HS-27A (cell line): ENCODE measurements around the gene C2CD4D.
A peak's percentile ranks its signal among the peaks of the same experiment; 100 is the strongest.

ENCODE experiments used
- DNase-seq: peaks from one replicate; pipeline ENCODE4 v3.0.0-alpha.2; 2012; ENCODE audit warnings: low read depth, missing footprints

The C2CD4D gene

GRCh38 chr1:151814426-151814825 is 25.2 kb downstream of the C2CD4D start:
- DNase-seq = no peak

DNA sequence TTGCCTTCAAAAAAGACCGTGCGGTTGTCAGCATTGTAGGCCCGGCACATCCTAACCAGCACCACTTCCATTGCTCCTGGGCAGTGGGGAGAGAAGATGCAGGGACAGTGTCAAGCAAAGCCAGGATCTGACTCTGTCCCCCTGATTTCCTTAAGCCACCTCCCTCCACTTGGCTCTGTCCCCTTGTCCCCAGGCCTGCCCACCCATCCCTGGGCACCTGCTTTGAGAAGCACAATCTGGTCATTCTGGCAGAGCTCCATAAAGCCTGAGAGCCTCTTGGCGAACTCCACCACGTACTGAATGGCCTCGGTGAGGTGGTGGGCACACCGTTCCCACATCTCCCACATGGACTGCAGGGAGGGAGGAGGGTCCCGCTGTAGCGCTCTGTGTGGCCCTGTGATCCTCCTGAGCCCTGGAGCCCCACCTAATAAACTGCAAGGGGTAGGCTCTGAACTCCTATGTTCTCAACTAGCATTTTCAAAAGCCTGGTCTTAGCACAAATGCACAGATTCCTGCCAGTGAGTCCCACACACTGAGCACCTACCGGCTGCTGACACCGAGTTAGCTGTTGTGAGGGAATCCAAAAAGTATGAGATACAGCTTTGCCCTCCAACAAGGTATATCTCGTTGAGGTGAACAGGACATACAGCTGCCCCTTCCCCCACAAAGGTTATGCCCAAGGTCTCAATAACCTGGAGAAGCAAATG is 26.2 kb downstream of the C2CD4D start:
- no peak for DNase-seq

DNA sequence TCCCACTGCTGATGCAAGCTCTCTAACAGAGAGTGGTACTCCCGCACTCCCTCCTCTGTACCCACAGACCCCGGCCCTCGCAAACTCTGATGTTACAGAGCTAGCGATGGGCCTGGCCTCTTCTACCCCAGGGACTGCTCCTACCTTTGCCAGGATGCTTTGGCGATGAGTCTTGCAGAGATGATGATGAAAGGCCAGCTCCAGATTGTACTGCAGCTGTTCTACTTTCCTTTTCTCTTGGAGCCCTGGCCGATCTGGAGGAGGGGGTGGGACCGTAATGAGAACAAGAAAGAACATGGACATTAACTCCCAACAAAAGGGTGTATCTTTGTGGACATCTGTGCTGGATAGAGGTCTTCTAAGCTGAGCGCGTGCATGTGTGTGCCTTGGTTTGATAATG is 28.4 kb downstream of the C2CD4D start:
- DNase-seq = no peak

DNA sequence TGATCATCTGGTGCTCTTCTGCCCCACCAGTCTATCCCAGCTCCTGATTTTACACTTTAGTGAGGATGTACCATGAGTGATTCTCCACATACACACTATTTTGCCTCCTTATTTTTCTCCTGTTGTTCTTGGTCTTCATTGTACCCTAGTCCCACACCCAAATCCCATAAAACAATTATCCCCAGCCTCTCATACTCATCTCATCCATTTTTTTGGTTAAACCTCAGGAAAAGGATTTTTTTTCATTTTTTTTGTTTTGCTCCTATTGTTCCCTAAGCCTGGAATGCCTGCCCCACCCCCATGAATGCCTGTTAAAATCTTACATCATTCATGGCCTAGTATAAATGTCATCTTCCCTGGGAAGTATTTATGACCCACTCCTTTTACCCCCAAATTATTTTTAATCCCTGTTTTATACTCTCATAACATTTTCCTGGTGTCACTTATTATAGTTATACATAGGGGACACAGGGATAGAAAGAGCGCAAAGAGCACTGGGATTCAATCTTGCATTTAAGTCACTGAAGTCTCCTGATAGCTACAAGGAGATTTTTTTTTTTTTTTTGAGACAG is 29.5 kb downstream of the C2CD4D start:
- no peak for DNase-seq

DNA sequence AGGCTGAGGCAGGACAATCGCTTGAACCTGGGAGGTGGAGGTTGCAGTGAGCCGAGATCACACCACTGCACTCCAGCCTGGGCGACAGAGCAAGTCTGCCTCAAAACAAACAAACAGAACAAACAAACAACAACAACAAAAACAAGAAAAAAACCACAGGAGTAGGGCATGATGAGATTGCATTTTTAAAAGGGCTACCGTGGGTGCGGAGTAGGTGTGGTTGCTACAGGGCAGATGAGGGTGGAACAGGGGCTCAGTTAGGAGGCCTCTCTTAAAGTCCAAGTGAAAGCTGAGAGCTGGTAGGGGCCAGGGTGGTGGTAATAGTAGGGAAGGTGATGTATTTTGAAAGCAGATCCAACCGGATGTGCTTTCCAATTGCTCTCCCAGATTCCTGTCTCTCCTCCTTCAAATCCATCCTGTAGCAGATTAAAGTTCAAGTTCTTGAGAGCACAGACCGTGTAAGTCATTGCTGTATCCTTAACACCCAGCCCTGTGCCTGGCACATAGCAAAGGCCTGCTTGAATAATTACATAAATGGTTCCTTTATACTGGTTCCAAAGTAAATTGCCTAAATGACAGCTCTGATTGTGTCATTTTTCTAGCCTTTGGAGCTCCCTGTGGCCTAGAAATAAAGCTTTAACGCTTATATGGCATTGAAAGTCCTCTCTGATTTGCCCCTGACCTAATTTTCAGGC is 30.2 kb downstream of the C2CD4D start:
- no peak for DNase-seq

- DNase-seq = no peak
Measured at GRCh38 chr1:151807766-151808165, 31.9 kb downstream of the C2CD4D start.

- DNase-seq = no peak
Measured at GRCh38 chr1:151807131-151807530, 32.5 kb downstream of the C2CD4D start.

GRCh38 chr1:151806170-151806569 is 33.5 kb downstream of the C2CD4D start:
- DNase-seq = no peak

DNA sequence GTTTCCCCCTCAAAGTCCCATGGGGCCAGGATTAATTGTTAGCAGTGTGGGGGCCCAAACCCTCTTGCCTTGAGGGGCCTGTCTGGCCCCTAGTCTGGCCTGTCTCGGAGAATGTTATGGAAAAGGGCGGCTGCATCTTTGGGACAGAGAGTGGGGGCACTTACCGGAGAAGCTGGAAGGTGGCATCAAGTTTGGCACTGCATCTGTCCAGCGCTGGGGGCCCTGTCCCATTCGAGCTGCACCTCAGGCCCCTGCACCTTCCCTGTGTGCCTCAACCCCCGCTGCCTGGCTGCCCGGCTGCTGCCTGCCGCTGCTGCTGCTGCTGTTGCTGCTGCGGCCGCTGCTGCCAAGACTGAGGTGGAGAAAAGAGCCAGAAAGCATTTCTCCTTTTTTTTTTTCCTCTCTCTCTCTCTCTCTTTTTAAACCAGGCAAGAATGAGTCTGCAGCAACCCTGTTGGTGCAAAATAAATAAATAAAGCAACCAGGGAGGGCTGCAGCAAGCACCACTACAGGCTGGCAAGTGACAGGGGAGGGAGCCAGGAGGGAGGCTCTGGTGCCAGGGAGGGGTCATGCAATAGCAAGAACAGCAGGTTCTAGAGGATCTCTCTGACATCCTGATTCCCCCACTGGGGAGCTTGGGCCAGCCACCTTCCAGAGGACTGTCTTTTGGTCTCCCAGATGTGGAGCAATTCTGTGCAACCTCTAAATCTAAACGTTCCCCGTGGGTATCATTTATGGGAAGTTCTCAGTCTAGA is 34.4 kb downstream of the C2CD4D start, which contains the start of gene LINGO4:
LINGO4 (minus strand) TSS at position 354 of the 755 bp plus-strand sequence. CDS start 2,715 bp downstream, outside the sequence.
- DNase-seq = no peak

DNA sequence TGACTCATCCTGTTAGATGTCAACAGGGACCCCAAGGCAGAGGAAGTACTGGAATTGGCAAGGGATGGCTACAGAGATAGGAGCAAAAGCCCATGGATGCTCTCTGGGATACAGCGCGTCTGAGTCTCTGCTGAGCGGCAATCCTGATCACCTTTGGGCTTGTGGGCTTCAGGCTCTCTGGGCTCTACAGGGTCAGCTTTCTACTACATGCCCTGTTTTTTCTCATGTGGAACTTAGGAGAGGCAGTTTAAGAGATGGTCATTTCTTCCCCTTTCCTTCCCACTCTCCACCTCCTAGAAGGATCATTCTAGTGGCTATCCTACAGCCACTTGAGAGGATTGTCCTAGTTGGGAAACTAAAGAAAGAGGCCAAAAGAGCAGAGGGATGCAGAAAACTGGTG is 35.7 kb downstream of the C2CD4D start:
- DNase-seq = no peak

DNA sequence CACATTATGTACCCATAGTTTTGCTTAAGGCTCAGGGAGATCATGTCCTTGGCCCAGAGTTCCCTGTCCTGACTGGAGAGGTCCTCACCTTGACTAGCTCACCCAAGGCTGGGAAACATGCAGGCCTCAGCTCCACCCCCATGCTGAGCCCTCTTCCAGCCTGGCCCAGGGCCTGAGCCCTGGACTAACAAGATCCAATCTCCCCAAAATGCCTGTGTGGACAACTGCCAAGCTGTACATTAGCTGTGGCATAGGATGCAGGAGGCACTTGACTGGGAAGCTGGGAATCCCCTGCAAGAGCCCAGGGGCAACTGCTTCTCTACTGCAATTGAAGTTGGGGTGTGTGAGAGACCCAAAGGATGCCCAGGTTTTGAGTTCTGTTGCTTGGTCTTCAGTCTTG is 36.5 kb downstream of the C2CD4D start:
- no peak for DNase-seq

GRCh38 chr1:151802372-151802771 is 37.2 kb downstream of the C2CD4D start:
- no peak for DNase-seq

DNA sequence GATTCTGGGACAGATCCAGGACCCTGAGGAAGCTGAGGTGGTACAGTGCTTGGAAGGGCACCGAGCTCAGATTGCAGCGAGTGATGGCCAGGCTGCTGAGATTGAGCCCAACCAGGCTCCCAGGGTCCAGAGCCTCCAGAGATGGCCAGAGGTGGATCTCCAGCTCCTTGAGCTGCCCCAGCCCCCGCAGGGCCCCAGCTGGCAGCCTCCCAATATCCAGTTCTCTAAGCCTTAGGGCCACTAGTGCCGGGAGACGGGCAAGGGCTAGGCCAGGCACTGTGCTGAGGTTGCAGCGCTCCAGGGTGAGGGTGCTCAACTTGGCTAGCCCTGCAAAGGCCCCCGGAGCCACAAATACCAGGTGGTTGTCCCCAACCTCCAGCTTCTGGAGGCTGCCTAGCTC is 37.8 kb downstream of the C2CD4D start:
- no peak for DNase-seq

DNA sequence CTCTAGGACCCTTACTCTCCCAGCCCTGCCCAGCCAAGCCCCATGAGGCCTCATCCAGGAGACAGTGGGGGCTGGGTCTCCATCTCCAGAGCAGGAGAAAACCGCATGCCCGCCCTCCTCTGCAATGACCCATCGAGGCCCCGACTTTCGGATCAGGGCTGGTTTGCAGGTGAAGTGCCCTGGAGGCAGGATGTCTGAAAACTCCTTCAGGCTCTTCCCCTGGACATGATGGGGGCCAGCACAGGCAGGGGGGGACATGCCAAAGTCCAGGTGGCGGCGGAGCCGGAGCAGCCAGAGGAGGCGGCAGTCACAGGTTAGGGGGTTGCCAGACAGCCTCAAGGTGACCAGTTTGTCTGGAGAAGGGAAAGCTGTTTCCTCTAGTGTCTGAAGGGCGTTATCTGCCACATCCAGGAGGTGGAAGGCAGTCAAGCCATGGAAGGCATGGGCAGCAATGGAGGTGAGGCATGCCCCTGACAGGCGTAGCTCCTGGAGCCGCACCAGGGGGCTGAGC is 38.3 kb downstream of the C2CD4D start:
- no peak for DNase-seq

DNA sequence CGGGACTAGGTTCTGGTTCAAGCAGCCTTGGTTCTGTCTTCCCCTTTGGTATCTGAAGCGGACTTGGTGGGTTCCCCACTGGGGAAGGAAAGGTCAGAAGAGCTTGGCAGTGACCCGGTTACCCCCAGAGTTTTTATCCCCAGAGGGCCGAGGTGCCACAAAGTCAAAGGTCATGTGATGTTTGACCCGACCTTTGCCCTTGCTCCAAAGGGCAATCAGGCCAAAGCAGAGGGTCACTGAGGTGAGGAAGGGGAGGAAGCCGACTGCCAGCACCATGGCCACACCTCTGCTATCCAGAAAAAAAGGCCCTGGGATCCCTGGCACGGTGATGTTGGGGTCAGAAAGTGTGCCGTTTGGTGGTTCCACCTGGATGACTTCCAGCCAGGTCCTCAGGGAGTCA is 38.8 kb downstream of the C2CD4D start:
- no peak for DNase-seq

DNA sequence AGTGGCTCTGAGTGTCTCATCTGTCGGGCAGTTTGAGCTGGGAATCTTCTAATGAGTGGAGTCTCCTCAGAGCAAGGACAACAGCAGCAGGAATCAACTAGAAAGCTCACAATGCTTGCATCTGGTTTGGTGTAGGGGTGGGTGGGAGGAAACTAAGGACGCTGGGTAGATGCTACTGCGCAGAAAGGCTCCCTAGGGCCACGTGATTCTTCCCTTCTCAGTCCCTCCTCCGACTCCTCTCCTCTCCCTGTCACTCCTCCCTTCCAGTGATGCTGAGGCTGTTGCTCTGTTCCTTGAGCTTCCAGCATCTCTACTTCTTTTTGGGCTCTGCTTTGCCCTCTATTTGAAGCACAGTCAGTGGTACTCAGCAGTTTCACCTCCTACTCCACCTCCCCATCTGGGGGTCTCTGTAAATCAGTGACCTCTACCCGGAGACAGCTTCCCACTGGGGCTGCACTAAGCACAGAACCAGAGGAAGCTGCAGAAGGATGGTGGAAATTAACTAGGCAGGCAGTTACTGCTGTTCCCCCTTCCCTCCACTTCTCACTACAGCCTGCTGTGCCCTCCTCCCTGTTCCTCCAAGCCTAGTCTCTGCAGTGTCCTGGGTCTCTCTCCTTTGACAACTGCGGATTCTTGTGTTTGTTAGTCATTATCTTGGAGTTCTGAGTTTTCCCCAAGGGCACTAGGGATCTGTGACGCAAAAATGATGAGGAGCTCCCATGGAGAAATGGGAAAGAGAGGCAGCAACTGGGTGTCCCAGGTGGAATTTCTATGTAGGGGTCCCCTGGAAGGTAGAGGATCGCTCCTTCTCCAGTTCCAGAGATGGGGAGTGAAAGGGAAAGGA is 40.2 kb downstream of the C2CD4D start:
- no peak for DNase-seq

- no peak for DNase-seq
Measured at GRCh38 chr1:151798571-151798970, 41.0 kb downstream of the C2CD4D start.

DNA sequence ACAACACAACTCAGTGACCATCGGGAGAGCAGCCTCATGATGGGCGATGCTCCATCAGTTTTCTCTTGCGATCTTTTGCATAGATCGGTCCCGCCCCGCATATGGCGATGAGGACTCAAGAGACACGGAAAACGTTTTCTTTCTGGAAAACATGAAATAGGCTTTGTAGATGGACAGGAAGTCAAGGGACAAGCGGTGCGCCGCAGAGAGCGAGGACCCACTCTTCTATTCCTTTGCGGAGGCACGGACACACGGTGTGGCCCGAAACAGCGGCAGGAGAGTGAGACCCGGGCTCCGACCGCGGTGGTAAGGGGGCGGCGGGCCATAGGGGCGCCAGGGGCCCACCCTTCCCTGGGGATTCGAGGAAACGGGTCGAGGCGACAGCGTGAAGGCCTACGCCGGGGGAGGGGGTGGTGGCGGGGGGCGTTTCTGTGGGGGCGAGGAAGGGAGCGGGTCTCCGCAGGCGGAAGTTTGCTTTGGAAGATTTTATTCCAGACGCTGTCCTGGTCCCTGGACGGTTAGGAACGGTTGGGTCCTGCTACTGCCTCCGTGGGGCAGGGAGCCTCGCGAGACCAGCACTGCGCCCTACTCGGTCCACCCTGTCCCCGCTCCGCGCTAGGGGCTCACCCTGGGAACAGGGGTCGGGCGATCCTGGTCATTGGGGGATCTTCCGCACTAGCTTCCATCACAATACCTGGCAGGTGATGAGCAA is 48.5 kb downstream of the C2CD4D start:
- no peak for DNase-seq

- peak; percentile 93 for DNase-seq
Measured at GRCh38 chr1:151790071-151790939, 49.3 kb downstream of the C2CD4D start, which contains the start of gene TDRKH. Gene TDRKH (minus strand): TSS chr1:151790500. CDS start chr1:151783022, 7,478 bp downstream.
